ENCODE measurements around the gene HIVEP3. TPM values are rescaled to one million over a fixed set of nuclear protein-coding genes. Genes with fewer than 3 reads are reported as not detected.

HIVEP3 gene
- total RNA-seq, 1 experiment from 2014 or later = 6.0 TPM

DNA sequence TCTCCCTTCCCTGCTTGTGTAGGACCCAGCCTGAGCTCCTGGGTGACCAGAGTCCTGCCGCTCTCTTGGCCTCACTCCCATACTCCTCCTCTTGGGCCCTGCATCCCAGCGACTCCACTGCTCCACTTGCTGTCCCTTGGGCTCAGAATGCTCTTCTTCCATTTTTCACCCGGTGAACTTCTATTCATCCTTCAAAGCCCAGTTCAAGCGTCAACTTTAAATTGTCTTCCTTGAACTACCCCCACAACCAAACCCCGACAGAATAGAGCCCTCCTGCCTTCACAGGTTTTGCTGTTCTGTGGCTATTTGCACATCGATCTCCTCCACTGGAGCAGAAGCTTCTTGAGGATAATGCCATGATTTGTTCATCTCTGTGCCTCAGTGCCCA, 218.9 kb downstream of the HIVEP3 start:
- in situ Hi-C loops (cut with HindIII; ENCODE audit: low pct_unique_long_range_greater_than_20kb, low sequenced_read_pairs) = no loop called here

GRCh38 chr1:41698916-41699860, 219.5 kb downstream of the HIVEP3 start:
- Histone ChIP-seq H3K27me3 (ENCODE audit: control insufficient read depth, insufficient read depth, low read length) (no peaks in the 10 kb centered on the region; the same call in 1 of the 2 replicates), H3K36me3 (ENCODE audit: control insufficient read depth, insufficient read depth, low read length) (no peaks in the 10 kb centered on the region), H3K4me3 (ENCODE audit: low read depth in 2 of 2, low read length in 2 of 2) (no peak overlapping the region), H3K4me1 (ENCODE audit: control insufficient read depth, insufficient read depth, low read length) (no peaks in the 10 kb centered on the region), H3K9me3 (ENCODE audit: control insufficient read depth, insufficient read depth, low read depth, low read length) (no peaks in the 10 kb centered on the region), H3K27ac (ENCODE audit: low read length) (no peak overlapping the region)
- CTCF ChIA-PET = interaction anchor here (0.7 kb wide), 1 partner anchor 56 kb away, joined by 6 read pairs; no protein-coding TSS in a partner anchor
- DNase-seq (ENCODE audit: low read depth, low spot score) = no peak
- no peak for ATAC-seq
- POLR2A ChIA-PET = no interaction called here
- in situ Hi-C loops (cut with HindIII; ENCODE audit: low pct_unique_long_range_greater_than_20kb, low sequenced_read_pairs) (no loop called here), intact Hi-C loops (cut with micrococcal nuclease; ENCODE audit: unreplicated experiment) (no loop called here)
- BruUV-seq (replicated peaks) = no TSS peak
- TF ChIP-seq CTCF (IDR thresholded peaks at IDR 0.05) = no peak
- TF ChIP-seq TCF7L2 (IDR thresholded peaks at IDR 0.05; ENCODE audit: low read depth, low read length) = no peak
- no peak for TF ChIP-seq REST (IDR thresholded peaks at IDR 0.05; ENCODE audit: insufficient read depth in 1 of 2, low read depth in 2 of 2, low read length in 1 of 2)
- no peak for TF ChIP-seq POLR2AphosphoS5 (IDR thresholded peaks at IDR 0.05; ENCODE audit: low read depth, low read length)

More for the DNA sequence above, 218.9 kb downstream of the HIVEP3 start:
- no peak for TF ChIP-seq POLR2AphosphoS5 (IDR thresholded peaks at IDR 0.05; ENCODE audit: low read depth, low read length)
- TF ChIP-seq SIN3A (IDR thresholded peaks at IDR 0.05; ENCODE audit: borderline replicate concordance, insufficient read depth, low read depth, low read length) = no peak
- no peak for TF ChIP-seq REST (IDR thresholded peaks at IDR 0.05; ENCODE audit: insufficient read depth in 1 of 2, low read depth in 2 of 2, low read length in 1 of 2)
- no peak for TF ChIP-seq CTCF (IDR thresholded peaks at IDR 0.05)
- no peak for TF ChIP-seq TCF7L2 (IDR thresholded peaks at IDR 0.05; ENCODE audit: low read depth, low read length)
- H3K36me3 ChIP-seq (ENCODE audit: control insufficient read depth, insufficient read depth, low read length) = no peaks in the 10 kb centered on the region
- H3K27me3 ChIP-seq (ENCODE audit: control insufficient read depth, insufficient read depth, low read length) = no peaks in the 10 kb centered on the region
- no peak overlapping the region for H3K27ac ChIP-seq (ENCODE audit: low read length)
- ChIA-PET CTCF (no interaction called here), POLR2A (no interaction called here)
- ATAC-seq = no peak
- BruUV-seq (replicated peaks) = no TSS peak
- no peaks in the 10 kb centered on the region for H3K4me1 ChIP-seq (ENCODE audit: control insufficient read depth, insufficient read depth, low read length)
- no peak for DNase-seq (ENCODE audit: low read depth, low spot score)
- H3K9me3 ChIP-seq (ENCODE audit: control insufficient read depth, insufficient read depth, low read depth, low read length) = no peaks in the 10 kb centered on the region
- intact Hi-C loops (cut with micrococcal nuclease; ENCODE audit: unreplicated experiment) = no loop called here
- no peak overlapping the region for H3K4me3 ChIP-seq (ENCODE audit: low read depth in 2 of 2, low read length in 2 of 2)

All from Panc1 (cell line).